DOHH2 (cell line): ENCODE results near the gene PRAC1.

ENCODE experiments used
- H3F3A ChIP-seq: fragments of 200-600 bp; sonication (generic), shearing (Covaris generic); 2 replicates; pipeline ENCODE4 v1.6.0; 2016; ENCODE audit warnings: antibody characterized with exemption, mild to moderate bottlenecking; ENCODE audit not compliant: control insufficient read depth, insufficient read depth
- H3K27ac ChIP-seq: fragments of 200-600 bp; sonication (generic); 2 replicates; pipeline ENCODE4 v1.5.1; 2014; ENCODE audit warnings: low read depth, mild to moderate bottlenecking, low read length, moderate library complexity
- H3K27me3 ChIP-seq: fragments of 200-600 bp; sonication (generic); 2 replicates; pipeline ENCODE4 v1.6.1; 2014; ENCODE audit warnings: mild to moderate bottlenecking, low read length, mixed read lengths; ENCODE audit not compliant: control insufficient read depth
- H3K36me3 ChIP-seq: fragments of 200-600 bp; sonication (generic); 2 replicates; pipeline ENCODE4 v1.6.1; 2014; ENCODE audit warnings: mild to moderate bottlenecking, low read length, moderate library complexity, mixed read lengths; ENCODE audit not compliant: control insufficient read depth
- H3K4me1 ChIP-seq: fragments of 200-600 bp; sonication (generic); 2 replicates; pipeline ENCODE4 v1.6.1; 2014; ENCODE audit warnings: mild to moderate bottlenecking, low read length, mixed read lengths; ENCODE audit not compliant: control insufficient read depth
- H3K4me2 ChIP-seq: fragments of 200-600 bp; sonication (generic); 2 replicates; pipeline ENCODE4 v1.6.0; 2014; ENCODE audit warnings: mild to moderate bottlenecking, low read length, moderate library complexity
- H3K4me3 ChIP-seq: fragments of 200-600 bp; sonication (generic); 2 replicates; pipeline ENCODE4 v1.5.1; 2014; ENCODE audit warnings: mild to moderate bottlenecking, low read length, mixed read lengths
- H3K79me2 ChIP-seq: fragments of 200-600 bp; sonication (generic); 2 replicates; pipeline ENCODE4 v1.6.1; 2014; ENCODE audit warnings: mild to moderate bottlenecking, low read length, mixed read lengths; ENCODE audit not compliant: control insufficient read depth
- H3K9me2 ChIP-seq: fragments of 200-600 bp; sonication (generic); replicated peaks from 2 replicates; pipeline ENCODE4 v1.6.1; 2014; ENCODE audit warnings: mild to moderate bottlenecking, low read length, mixed read lengths; ENCODE audit not compliant: control insufficient read depth
- H3K9me3 ChIP-seq: fragments of 200-600 bp; sonication (generic); 2 replicates; pipeline ENCODE4 v1.6.1; 2014; ENCODE audit warnings: antibody characterized with exemption, low read length, mixed read lengths; ENCODE audit not compliant: control insufficient read depth, insufficient read depth
- H4K20me1 ChIP-seq: fragments of 200-600 bp; sonication (generic); 2 replicates; pipeline ENCODE4 v1.6.0; 2014; ENCODE audit warnings: low read depth, mild to moderate bottlenecking, antibody characterized with exemption, low read length, moderate library complexity; ENCODE audit not compliant: control insufficient read depth, insufficient read depth
- EZH2phosphoT487 ChIP-seq: fragments of 200-600 bp; sonication (generic); IDR thresholded peaks from 2 replicates; pipeline ENCODE4 v1.6.1; 2017; ENCODE audit warnings: borderline replicate concordance, mild to moderate bottlenecking, antibody characterized with exemption, low read length, moderate library complexity, mixed read lengths
- TF ChIP-seq, protein P1 (sequence below): fragments of 200-600 bp; sonication (generic); IDR thresholded peaks from one replicate; pipeline ENCODE4 v1.5.1; 2014; ENCODE audit warnings: antibody characterized with exemption, mild to moderate bottlenecking, low read depth, low read length; ENCODE audit not compliant: poor library complexity, severe bottlenecking

Gene PRAC1

DNA sequence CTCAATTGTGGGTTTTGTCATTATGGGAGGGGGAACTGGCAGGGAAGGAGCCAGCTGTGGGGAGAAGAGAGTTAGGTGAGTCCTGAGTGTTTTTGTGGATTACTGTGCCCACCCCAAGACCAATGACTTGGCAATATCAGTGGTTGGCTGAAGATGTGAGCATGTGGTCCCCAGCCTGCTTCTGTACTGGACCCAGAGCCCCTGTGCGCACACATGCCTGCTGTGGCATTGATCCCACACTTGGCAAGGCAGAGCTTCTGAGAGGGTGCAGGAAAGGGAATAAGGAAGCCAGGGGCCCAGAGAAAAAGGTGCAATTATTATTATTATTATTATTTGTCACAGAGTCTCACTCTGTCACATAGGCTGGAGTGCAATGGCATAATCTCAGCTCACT lies 1.3 kb downstream of the PRAC1 start:
- H3K4me3 ChIP-seq: no peak overlapping the region
- H3K27me3 ChIP-seq: peaks cover 41% of the 10 kb centered on the region
- H3F3A ChIP-seq: no peaks in the 10 kb centered on the region
- TF ChIP-seq, protein P1, sequence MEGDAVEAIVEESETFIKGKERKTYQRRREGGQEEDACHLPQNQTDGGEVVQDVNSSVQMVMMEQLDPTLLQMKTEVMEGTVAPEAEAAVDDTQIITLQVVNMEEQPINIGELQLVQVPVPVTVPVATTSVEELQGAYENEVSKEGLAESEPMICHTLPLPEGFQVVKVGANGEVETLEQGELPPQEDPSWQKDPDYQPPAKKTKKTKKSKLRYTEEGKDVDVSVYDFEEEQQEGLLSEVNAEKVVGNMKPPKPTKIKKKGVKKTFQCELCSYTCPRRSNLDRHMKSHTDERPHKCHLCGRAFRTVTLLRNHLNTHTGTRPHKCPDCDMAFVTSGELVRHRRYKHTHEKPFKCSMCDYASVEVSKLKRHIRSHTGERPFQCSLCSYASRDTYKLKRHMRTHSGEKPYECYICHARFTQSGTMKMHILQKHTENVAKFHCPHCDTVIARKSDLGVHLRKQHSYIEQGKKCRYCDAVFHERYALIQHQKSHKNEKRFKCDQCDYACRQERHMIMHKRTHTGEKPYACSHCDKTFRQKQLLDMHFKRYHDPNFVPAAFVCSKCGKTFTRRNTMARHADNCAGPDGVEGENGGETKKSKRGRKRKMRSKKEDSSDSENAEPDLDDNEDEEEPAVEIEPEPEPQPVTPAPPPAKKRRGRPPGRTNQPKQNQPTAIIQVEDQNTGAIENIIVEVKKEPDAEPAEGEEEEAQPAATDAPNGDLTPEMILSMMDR: no peak
- no peak for TF ChIP-seq EZH2phosphoT487
- no peaks in the 10 kb centered on the region for H3K79me2 ChIP-seq
- H3K9me3 ChIP-seq: no peaks in the 10 kb centered on the region
- no peaks in the 10 kb centered on the region for H4K20me1 ChIP-seq
- no peak overlapping the region for H3K4me2 ChIP-seq
- H3K9me2 ChIP-seq: no peaks in the 10 kb centered on the region
- H3K27ac ChIP-seq: no peak overlapping the region
- no peaks in the 10 kb centered on the region for H3K36me3 ChIP-seq
- peaks cover 17% of the 10 kb centered on the region for H3K4me1 ChIP-seq

DNA sequence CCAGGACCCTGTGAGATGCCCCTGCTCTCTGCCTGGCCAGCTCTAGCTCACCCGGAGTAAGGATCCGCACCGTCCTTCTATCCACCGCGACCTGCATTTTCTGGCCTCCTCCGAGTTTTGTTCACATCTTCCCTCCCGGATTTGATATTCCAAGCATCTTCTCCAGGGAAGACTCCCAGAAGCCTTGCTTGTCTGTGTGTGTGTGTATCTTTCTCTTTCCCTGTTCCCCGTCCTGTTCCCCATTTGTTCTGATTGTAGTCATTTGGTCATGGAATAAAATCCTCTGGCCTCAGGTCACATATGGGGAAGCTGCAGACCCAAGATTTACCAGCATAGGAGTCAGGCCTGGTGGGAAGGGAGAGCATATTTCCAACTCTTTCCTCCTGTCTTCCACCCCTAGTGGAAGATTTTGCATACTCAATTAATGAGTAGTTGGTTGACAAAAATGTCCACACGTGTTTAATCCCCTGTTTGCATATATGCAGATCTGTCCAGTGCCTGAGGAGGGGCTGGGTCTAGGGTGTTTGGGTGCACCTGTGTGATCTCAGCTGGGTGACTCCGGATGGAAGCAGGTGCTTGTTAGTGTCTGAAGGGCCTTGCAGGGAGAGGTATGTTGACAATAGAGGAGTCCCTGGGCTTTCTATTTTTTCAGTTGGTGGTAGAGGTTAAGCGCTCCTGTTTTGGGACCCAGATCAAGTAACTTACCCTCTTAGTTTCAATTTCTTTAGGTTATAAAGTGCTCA lies 1.9 kb downstream of the PRAC1 start:
- no peak overlapping the region for H3K4me2 ChIP-seq
- peaks cover 35% of the 10 kb centered on the region for H3K27me3 ChIP-seq

DNA sequence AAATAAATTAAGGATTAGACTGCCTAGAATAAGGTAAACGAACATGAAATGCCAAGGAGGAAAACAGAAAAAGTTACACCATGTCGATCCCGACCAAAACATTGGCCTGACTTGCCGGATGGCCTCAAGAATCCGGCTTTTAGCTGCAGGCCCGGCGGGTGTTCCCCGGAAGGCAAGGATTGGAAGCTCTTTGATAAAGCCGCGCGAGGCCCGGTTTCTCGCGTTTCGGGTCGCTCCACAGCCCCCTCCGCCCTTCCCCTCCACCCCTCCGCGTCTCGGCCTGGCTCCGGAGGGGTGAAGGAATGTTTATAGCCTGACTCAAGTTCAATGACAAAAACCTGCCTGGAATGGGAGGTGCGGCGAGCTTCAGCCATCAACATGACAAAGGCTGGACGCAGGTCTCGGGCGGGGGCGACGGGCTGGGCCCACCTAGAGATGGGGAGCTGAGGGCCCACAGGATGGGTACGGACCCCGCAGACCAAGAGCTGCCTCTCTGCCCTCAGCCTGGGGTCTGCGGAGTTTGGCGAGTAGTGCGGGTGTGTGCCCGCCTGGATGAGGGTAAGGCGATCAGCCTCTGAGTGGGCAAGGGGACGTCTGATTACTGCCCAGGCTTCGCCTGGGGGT lies 2.6 kb downstream of the PRAC1 start:
- Histone ChIP-seq H3K9me2 (no peaks in the 10 kb centered on the region), H4K20me1 (no peaks in the 10 kb centered on the region), H3F3A (no peaks in the 10 kb centered on the region), H3K4me2 (no peak overlapping the region), H3K4me3 (no peak overlapping the region), H3K36me3 (no peaks in the 10 kb centered on the region), H3K79me2 (no peaks in the 10 kb centered on the region), H3K4me1 (peaks cover 17% of the 10 kb centered on the region), H3K27me3 (peaks cover 29% of the 10 kb centered on the region), H3K9me3 (no peaks in the 10 kb centered on the region), H3K27ac (no peak overlapping the region)
- TF ChIP-seq EZH2phosphoT487: no peak
- TF ChIP-seq, protein P1: no peak

More for the DNA sequence above, 1.9 kb downstream of the PRAC1 start:
- Histone ChIP-seq H4K20me1 (no peaks in the 10 kb centered on the region), H3K4me3 (no peak overlapping the region), H3K36me3 (no peaks in the 10 kb centered on the region), H3K9me2 (no peaks in the 10 kb centered on the region), H3F3A (no peaks in the 10 kb centered on the region), H3K9me3 (no peaks in the 10 kb centered on the region), H3K27ac (no peak overlapping the region), H3K4me1 (peaks cover 17% of the 10 kb centered on the region), H3K79me2 (no peaks in the 10 kb centered on the region)
- TF ChIP-seq, protein P1: no peak
- no peak for TF ChIP-seq EZH2phosphoT487
